CD4-positive, alpha-beta T cell (primary cell): ENCODE results near the gene LPP. TPM values are rescaled to one million over a fixed set of nuclear protein-coding genes. Genes with fewer than 3 reads are reported as not detected.

Experiments used
- ATAC-seq: fragments of 200-7000 bp; cut with Tn5 transposase; one replicate; pipeline ENCODE4 v1.10.0; 2022; ENCODE audit warnings: mild to moderate bottlenecking; ENCODE audit not compliant: poor library complexity
- CTCF ChIA-PET: fragments of 350-600 bp; sonication (Branson Sonifier 250); formaldehyde crosslinking; loops from one replicate; lab custom pipeline; 2021; ENCODE audit warnings: antibody characterized with exemption, inconsistent platforms; lab: Charles Lee
- POLR2A ChIA-PET: fragments of 350-600 bp; sonication (Branson Sonifier 250); formaldehyde crosslinking; loops from one replicate; lab custom pipeline; 2021; ENCODE audit warnings: antibody characterized with exemption, inconsistent platforms; lab: Charles Lee
- DNase-seq, 14 experiments: peaks; one replicate each; pipeline ENCODE4 v3.0.0-alpha.2; 2013 to 2020; ENCODE audit warnings: mixed read lengths in 2 of 14
- H3K27ac ChIP-seq, 2 donors: one replicate each; pipeline versions ENCODE4 v1.5.1 to v1.7.0; 2013; ENCODE audit warnings: low read length in 2 of 2, low read depth in 1 of 2, mild to moderate bottlenecking in 1 of 2
- H3K27me3 ChIP-seq, 2 experiments: 1 replicate in 1 of 2; 2 replicates in 1 of 2; pipeline versions ENCODE4 v1.6.1 to v1.7.0; 2013; ENCODE audit warnings: low read length in 2 of 2, control low read depth in 1 of 2, mild to moderate bottlenecking in 1 of 2, moderate library complexity in 1 of 2; ENCODE audit not compliant: insufficient read depth in 2 of 2, control insufficient read depth in 1 of 2
- H3K36me3 ChIP-seq: one replicate; pipeline ENCODE4 v1.6.1; 2013; ENCODE audit warnings: low read length, control low read depth; ENCODE audit not compliant: insufficient read depth
- H3K4me1 ChIP-seq: one replicate; pipeline ENCODE4 v1.6.1; 2013; ENCODE audit warnings: low read length, control low read depth; ENCODE audit not compliant: insufficient read depth
- H3K4me3 ChIP-seq: one replicate; pipeline ENCODE4 v1.5.1; 2013; ENCODE audit warnings: mild to moderate bottlenecking, low read length, moderate library complexity
- H3K9me3 ChIP-seq, 2 experiments: 1 replicate in 1 of 2; 2 replicates in 1 of 2; pipeline versions ENCODE4 v1.6.1 to v1.7.0; 2013; ENCODE audit warnings: low read length in 2 of 2, mild to moderate bottlenecking in 2 of 2, control low read depth in 1 of 2, moderate library complexity in 1 of 2; ENCODE audit not compliant: control insufficient read depth in 1 of 2, insufficient read depth in 1 of 2
- H3K27ac Mint-ChIP-seq: one replicate; pipeline ENCODE4 v1.8.0; 2020; ENCODE audit warnings: mixed read lengths
- H3K27me3 Mint-ChIP-seq: one replicate; pipeline ENCODE4 v1.8.0; 2021; ENCODE audit warnings: mixed read lengths
- H3K36me3 Mint-ChIP-seq: one replicate; pipeline ENCODE4 v1.8.0; 2021; ENCODE audit warnings: low read depth, mixed read lengths
- H3K4me1 Mint-ChIP-seq: one replicate; pipeline ENCODE4 v1.8.0; 2021; ENCODE audit warnings: low read depth, mixed read lengths
- H3K4me3 Mint-ChIP-seq: one replicate; pipeline ENCODE4 v1.8.0; 2020; ENCODE audit warnings: mild to moderate bottlenecking, mixed read lengths
- H3K9me3 Mint-ChIP-seq: one replicate; pipeline ENCODE4 v1.8.0; 2020; ENCODE audit warnings: mixed read lengths
- CTCF ChIP-seq: fragments of 200-600 bp; IDR thresholded peaks from one replicate; pipeline ENCODE4 v1.8.0; 2022; ENCODE audit warnings: antibody characterized with exemption, mild to moderate bottlenecking
- intact Hi-C, 2 experiments: fragments of 100-400 bp; cut with DNase I in 1 of 2; cut with micrococcal nuclease in 1 of 2; formaldehyde crosslinking; loops; one replicate each; pipeline versions ENCODE4 v1.15.1 to v1.9.0; 2023 to 2025; cut with DNase I, micrococcal nuclease
- total RNA-seq, 174 experiments: library from RNA in 2 of 174; stranded (reverse) in 2 of 174; gene quantifications; one replicate each; pipeline ENCODE4 v1.2.3 and lab custom pipeline; 2021 to 2026

Gene LPP
- total RNA-seq, 2 experiments from 2014 or later = 45.6 to 45.9 TPM

DNA sequence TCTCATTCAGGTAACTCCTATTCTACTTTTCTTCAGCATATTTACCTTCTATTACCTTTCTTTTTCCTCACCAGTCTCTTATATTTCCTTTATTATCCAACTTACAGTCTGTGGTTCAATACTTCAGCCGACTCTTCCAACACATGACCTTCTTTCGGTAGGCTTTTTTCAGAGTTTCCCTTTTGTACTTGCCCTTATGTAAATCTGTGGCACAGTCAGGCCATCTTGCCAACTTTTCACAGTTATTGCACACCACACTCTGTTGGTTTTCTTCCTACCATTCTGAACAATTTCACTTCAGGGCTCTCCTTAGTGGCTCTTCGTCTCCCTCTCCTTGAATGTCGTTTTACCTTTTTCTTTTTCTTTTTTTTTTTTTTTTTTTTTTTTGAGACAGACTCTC, 427.8 kb downstream of the LPP start:
- no peaks in the 10 kb centered on the region for H3K36me3 Mint-ChIP-seq
- Histone ChIP-seq H3K36me3 (no peaks in the 10 kb centered on the region), H3K27me3 (no peaks in the 10 kb centered on the region), H3K27ac (no peak overlapping the region), H3K4me3 (no peak overlapping the region), H3K9me3 (no peaks in the 10 kb centered on the region), H3K4me1 (no peaks in the 10 kb centered on the region)
- H3K4me3 Mint-ChIP-seq = no peak overlapping the region
- H3K27me3 Mint-ChIP-seq = no peaks in the 10 kb centered on the region
- ChIA-PET CTCF (interaction anchor here (0.6 kb wide), 1 partner anchor 18 kb away, joined by 5 read pairs; no protein-coding TSS in a partner anchor), POLR2A (no interaction called here)
- intact Hi-C loops = no loop called here
- ATAC-seq (no peak), DNase-seq (no peak)
- no peak for TF ChIP-seq CTCF
- no peaks in the 10 kb centered on the region for H3K9me3 Mint-ChIP-seq
- no peak overlapping the region for H3K27ac Mint-ChIP-seq
- peaks cover 10% of the 10 kb centered on the region for H3K4me1 Mint-ChIP-seq

GRCh38 chr3:188583341-188584161, 429.6 kb downstream of the LPP start:
- Histone ChIP-seq H3K4me3 (no peak overlapping the region), H3K27ac (no peak overlapping the region), H3K4me1 (no peaks in the 10 kb centered on the region), H3K27me3 (no peaks in the 10 kb centered on the region), H3K9me3 (no peaks in the 10 kb centered on the region), H3K36me3 (no peaks in the 10 kb centered on the region)
- Mint-ChIP-seq H3K36me3 (no peaks in the 10 kb centered on the region), H3K4me1 (peaks cover 10% of the 10 kb centered on the region), H3K27me3 (no peaks in the 10 kb centered on the region), H3K9me3 (no peaks in the 10 kb centered on the region), H3K27ac (no peak overlapping the region), H3K4me3 (no peak overlapping the region)
- ChIA-PET POLR2A (no interaction called here), CTCF (no interaction called here)
- intact Hi-C loops = no loop called here
- ATAC-seq (no peak), DNase-seq (peak in 1 of 14 experiments; percentile 12)
- TF ChIP-seq CTCF = no peak

GRCh38 chr3:188584162-188584529, 430.2 kb downstream of the LPP start:
- H3K4me3 Mint-ChIP-seq = no peak overlapping the region
- peaks cover 10% of the 10 kb centered on the region for H3K4me1 Mint-ChIP-seq
- Histone ChIP-seq H3K4me3 (no peak overlapping the region), H3K27me3 (no peaks in the 10 kb centered on the region), H3K9me3 (no peaks in the 10 kb centered on the region), H3K36me3 (no peaks in the 10 kb centered on the region), H3K4me1 (no peaks in the 10 kb centered on the region), H3K27ac (no peak overlapping the region)
- no peaks in the 10 kb centered on the region for H3K36me3 Mint-ChIP-seq
- H3K27me3 Mint-ChIP-seq = no peaks in the 10 kb centered on the region
- no peaks in the 10 kb centered on the region for H3K9me3 Mint-ChIP-seq
- POLR2A ChIA-PET = no interaction called here
- peak in 3 of 14 experiments; percentile 11 to 30 (median 23) for DNase-seq
- CTCF ChIA-PET = no interaction called here
- TF ChIP-seq CTCF = no peak
- intact Hi-C loops = no loop called here
- no peak overlapping the region for H3K27ac Mint-ChIP-seq
- no peak for ATAC-seq
